ENCODE measurements around the gene CAMK2G.
"Not testable (repeated sequence)": the region's sequence is repeated elsewhere in the genome, so short reads cannot be mapped to it uniquely, and the experiment has no call there.

CAMK2G gene

DNA sequence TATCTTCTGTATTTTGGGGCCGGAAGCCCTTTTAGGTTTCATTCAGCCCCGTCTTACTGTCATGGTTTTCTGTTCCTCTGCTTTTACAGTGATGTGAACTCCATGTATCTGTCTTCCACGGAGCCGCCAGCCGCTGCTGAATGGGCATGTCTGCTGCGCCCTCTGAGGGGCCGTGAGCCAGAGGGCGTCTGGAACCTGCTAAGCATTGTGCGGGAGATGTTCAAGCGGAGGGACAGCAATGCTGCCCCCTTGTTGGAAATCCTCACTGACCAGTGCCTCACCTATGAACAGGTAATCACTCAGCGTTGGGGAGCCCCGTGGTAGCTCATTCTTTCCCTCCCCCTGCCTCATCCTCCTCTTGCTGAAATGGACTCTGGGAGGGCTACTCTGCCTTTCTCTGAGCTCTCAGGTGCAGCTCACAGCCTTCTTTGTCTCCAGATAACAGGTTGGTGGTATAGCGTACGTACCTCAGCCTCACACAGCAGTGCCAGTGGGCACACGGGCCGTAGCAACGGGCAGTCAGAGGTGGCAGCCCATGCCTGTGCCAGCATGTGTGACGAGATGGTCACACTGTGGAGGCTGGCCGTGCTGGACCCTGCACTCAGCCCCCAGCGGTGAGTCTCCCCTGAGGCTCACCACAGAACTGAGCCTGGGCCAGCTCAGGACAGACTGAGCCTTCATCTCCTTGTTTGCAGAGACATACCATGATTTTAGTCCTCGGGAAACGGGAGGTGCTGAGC lies 83.3 kb downstream of the CAMK2G start:
- no peak for DNase-seq (ENCODE audit: low read depth)

- DNase-seq (ENCODE audit: low read depth) = no peak
These were observed 84.7 kb downstream of the CAMK2G start for GRCh38 chr10:73789659-73790055.

DNA sequence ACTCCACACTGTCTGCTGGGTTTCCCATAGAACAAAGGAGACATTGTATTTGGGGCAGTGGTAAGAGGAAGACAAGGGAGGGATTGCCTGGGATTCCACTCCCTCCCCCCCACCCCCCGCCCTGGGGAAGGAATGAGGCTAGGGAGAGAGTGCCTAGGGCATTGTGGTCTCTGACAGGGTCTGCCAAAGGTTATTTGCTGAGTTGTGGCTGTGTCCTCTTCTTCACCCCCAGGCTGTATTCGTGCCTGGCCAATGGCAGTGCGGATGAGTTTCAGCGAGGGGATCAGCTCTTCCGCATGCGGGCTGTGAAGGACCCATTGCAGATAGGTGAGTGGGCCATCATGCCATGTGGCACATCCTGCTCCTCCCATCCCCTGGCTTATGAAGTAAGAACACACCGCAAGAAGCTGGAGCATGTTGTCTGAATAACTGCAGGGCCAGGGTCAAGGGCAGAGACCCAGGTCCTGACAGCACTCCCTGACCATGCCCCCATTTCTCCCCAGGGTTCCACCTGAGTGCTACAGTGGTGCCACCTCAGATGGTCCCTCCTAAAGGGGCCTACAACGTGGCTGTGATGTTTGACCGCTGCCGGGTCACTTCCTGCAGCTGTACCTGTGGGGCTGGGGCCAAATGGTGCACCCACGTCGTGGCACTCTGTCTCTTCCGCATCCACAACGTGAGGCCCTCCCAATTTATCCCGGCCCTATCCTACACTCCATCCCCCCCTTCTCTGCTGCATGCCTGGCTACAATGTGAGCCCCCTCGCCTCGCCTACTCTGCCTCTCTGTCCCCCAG lies 85.3 kb downstream of the CAMK2G start:
- DNase-seq (ENCODE audit: low read depth) = no peak

DNA sequence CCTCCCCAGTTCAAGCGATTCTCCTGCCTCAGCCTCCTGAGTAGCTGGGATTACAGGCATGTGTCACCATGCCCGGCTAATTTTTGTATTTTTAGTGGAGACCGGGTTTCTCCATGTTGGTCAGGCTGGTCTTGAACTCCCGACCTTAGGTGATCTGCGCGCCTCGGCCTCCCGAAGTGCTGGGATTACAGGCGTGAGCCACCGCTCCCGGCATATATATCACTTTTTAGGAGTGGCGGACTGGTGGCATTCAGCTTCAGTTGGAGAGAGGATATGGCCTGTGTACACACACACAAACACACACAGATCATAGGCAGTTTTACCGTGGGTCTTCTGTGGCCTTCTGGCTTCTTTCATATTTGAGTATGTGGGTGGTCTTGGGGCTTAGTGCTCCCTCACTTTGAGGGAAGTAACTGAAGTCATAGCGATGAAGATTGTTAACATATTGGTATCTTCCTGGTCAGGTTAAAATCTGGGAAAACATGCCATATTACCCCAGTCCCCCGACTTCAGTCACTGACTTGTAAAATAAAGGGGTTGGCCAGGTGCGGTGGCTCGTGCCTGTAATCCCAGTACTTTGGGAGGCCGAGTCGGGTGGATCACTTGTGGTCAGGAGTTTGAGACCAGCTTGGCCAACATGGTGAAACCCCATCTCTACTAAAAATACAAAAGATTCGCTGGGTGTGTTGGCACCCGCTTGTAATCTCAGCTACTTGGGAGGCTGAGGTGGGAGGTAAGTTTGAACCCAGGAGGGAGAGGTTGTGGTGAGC lies 87.1 kb downstream of the CAMK2G start:
- not testable (repeated sequence) for DNase-seq (ENCODE audit: low read depth)

GRCh38 chr10:73786512-73786885 lies 87.9 kb downstream of the CAMK2G start:
- DNase-seq (ENCODE audit: low read depth) = no peak

- DNase-seq (ENCODE audit: low read depth) = no peak
These were observed 88.4 kb downstream of the CAMK2G start for GRCh38 chr10:73785721-73786511.

DNA sequence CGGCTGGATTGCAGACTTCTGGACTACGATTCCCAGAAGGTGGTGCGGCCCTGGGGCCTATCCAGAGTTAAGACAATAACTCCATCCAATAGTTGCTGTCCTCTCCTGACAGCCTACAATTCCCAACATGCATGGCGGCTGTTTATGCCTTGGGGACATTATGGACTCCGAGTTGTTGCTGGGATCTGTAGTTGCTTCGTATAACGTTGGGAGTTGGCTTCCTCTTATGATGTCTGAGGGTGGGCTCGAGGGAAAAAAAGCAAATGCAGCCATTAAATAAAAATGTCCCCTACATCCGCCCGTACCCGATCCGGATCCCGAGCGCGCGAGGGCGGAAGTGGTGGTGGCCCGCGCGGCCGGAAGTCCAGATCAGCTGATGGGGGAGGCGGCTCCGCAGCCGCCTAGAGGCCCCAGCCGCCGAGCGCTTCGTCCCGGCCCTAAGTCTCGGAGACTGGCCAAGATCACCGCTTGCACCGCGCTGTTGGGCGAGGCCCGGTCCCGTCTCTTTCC lies 89.1 kb downstream of the CAMK2G start, which contains the start of gene ZSWIM8:
Gene ZSWIM8, plus strand, starts transcription at position 396 of the 510 bp plus-strand sequence. CDS start 273 bp downstream, outside the sequence.
- DNase-seq (ENCODE audit: low read depth) = peak; percentile 74

GRCh38 chr10:73782749-73783085 lies 91.6 kb downstream of the CAMK2G start:
- DNase-seq (ENCODE audit: low read depth) = no peak

DNA sequence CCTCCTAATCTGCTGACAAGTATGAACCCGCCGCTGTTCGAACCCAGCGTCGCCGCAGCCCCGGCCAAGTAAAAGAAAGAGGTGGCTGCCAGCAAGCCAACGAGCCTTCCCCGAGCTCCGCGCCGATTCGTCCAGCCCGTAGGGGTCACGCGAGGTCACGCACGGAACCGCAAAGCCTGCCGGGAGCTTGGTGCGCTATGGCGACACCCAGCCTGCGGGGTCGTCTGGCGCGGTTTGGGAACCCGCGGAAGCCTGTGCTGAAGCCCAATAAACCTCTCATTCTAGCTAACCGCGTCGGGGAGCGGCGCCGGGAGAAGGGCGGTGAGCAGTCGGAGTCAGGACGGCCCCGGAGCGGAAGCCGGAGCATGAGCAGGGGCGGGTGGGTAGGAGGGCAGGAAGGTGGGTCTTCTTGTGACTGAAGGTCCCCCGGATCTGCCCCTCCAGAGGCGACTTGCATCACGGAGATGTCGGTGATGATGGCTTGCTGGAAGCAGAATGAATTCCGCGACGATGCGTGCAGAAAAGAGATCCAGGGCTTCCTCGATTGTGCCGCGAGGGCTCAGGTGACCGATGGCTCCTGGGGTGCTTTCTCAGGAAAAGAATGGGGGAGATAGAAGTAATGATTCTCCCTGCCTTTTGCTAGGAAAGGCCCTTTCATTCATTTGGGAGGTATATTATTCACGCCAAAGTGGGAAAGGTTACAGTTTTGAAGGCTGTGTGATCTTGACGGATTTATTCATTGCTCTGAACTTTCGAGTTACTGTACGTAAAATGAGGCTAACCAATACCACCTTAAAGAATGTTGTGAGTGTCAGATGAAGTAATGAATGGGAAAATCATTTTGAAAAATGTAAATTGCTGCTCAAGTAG lies 92.2 kb downstream of the CAMK2G start, which contains the start of gene CHCHD1:
Gene CHCHD1, plus strand, starts transcription at position 170 of the 870 bp plus-strand sequence. Its CDS starts 28 bp downstream, at position 198.
- peak; percentile 85 for DNase-seq (ENCODE audit: low read depth)

- no peak for DNase-seq (ENCODE audit: low read depth)
These were observed 92.8 kb downstream of the CAMK2G start for GRCh38 chr10:73781548-73781878.

- DNase-seq (ENCODE audit: low read depth) = no peak
These were observed 93.4 kb downstream of the CAMK2G start for GRCh38 chr10:73780966-73781365.

DNA sequence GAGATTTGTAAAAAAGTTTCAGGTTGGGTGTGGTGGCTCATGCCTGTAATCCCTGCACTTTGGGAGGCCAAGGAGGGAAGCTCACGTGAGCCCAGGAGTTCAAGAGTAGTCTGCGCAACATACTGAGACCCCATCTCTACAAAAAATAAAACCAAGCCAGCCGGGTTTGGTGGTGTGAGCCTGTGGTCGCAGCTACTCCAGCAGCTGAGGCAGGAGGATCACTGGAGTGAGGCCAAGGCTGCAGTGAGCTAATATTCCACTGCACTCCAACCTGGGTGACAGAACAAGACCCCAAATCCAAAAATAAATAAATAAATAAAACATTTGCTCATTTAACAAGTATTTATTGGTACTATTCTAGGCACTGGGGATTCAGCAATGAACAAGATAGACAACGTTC lies 94.1 kb downstream of the CAMK2G start:
- DNase-seq (ENCODE audit: low read depth) = no peak

DNA sequence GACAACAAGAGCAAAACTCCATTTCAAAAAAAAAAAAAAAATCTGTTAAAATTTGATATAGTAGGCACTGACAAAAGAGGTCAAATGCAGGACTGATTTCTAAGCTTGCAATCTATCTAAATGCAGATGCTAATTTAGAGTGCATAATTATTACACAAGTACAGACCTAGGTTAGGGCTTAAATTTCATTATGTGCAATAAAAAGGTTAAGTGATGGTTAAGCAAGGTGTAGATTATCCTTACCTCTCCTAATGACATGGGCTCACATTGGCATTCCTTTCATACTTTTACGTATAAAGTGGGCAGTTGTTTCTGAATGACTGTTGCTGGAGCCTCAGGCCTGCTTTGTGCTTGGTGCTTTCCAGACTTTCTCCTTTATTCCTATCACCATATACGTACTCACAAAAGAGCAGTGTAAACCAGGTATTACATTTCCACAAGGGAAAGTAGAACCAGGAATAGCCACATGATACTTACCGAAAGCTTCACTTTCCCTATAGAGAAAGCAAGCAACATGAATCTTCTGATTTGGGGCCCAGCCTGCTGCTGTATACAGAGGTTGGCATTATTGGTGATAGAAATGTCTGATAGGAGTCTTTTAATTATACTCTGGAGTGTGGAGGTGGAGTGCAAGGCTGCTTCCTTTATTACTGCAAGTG lies 94.7 kb downstream of the CAMK2G start:
- DNase-seq (ENCODE audit: low read depth) = no peak

GRCh38 chr10:73779018-73779417 lies 95.3 kb downstream of the CAMK2G start:
- no peak for DNase-seq (ENCODE audit: low read depth)

GRCh38 chr10:73774637-73775036 lies 99.7 kb downstream of the CAMK2G start:
- DNase-seq (ENCODE audit: low read depth) = no peak

DNA sequence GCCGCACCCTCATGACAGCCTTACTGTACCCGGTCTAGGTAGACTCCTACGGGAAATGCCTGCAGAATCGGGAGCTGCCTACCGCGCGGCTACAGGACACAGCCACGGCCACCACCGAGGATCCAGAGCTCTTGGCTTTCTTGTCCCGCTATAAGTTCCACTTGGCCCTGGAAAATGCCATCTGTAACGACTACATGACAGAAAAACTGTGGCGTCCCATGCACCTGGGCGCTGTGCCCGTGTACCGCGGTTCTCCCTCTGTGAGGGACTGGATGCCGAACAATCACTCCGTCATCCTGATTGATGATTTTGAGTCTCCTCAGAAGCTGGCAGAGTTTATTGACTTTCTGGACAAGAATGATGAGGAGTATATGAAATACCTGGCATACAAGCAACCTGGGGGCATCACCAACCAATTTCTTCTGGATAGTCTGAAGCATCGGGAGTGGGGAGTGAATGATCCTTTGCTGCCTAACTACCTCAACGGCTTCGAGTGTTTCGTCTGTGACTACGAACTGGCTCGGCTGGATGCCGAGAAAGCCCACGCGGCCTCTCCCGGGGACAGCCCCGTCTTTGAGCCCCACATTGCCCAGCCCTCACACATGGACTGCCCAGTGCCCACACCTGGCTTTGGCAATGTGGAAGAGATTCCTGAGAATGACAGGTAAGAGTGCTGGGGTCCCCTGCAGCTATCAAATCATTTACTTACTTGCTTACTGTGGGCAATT lies 101.0 kb downstream of the CAMK2G start:
- no peak for DNase-seq (ENCODE audit: low read depth)

GRCh38 chr10:73772281-73773151 lies 101.8 kb downstream of the CAMK2G start:
- peak; percentile 55 for DNase-seq (ENCODE audit: low read depth)

GRCh38 chr10:73771722-73772280 lies 102.6 kb downstream of the CAMK2G start:
- DNase-seq (ENCODE audit: low read depth) = peak; percentile 65
